ENCODE data around the gene ATAD2B. TPM values are rescaled to one million over a fixed set of nuclear protein-coding genes. Genes with fewer than 3 reads are reported as not detected.
"Not testable (repeated sequence)": the region's sequence is repeated elsewhere in the genome, so short reads cannot be mapped to it uniquely, and the experiment has no call there.

The ATAD2B gene
- polyA plus RNA-seq: 10 to 100 TPM in 1 of 3 donors, 1 to 10 TPM in 2; 6.0 to 17.5 (median 8.4) TPM

- H3K4me1 Mint-ChIP-seq: peaks cover 45 to 60% of the 10 kb centered on the region in 2 donors
- peak within 1 kb of the TSS; percentile 95 to 99 (median 98) for H3K4me3 Mint-ChIP-seq
- peak within 1 kb of the TSS; percentile 97 to 100 (median 99) for H3K27ac Mint-ChIP-seq
- H3K9me3 Mint-ChIP-seq: no peaks in the 10 kb centered on the region
- H3K36me3 Mint-ChIP-seq: peaks cover 0 to 6% (median 0%) of the 10 kb centered on the region in 3 donors
- peaks cover 16 to 18% (median 18%) of the 10 kb centered on the region in 3 donors for H3K27me3 Mint-ChIP-seq (ENCODE audit: low read depth in 3 of 3)
- DNase-seq: peak; percentile 95 to 96 (median 95)
Observed at GRCh38 chr2:23926750-23927571, at the start of gene ATAD2B. Gene ATAD2B, minus strand, starts transcription at chr2:23927123. Its CDS starts 353 bp downstream, at chr2:23926770.

GRCh38 chr2:23967846-23968245 is 40.9 kb upstream of the ATAD2B start:
- Mint-ChIP-seq H3K9me3 (no peaks in the 10 kb centered on the region), H3K4me1 (no peaks in the 10 kb centered on the region), H3K36me3 (peaks cover 0 to under 1% (median 0%) of the 10 kb centered on the region in 3 donors), H3K27ac (no peak overlapping the region), H3K4me3 (no peak overlapping the region), H3K27me3 (ENCODE audit: low read depth in 3 of 3) (no peaks in the 10 kb centered on the region)
- no peak for DNase-seq

DNA sequence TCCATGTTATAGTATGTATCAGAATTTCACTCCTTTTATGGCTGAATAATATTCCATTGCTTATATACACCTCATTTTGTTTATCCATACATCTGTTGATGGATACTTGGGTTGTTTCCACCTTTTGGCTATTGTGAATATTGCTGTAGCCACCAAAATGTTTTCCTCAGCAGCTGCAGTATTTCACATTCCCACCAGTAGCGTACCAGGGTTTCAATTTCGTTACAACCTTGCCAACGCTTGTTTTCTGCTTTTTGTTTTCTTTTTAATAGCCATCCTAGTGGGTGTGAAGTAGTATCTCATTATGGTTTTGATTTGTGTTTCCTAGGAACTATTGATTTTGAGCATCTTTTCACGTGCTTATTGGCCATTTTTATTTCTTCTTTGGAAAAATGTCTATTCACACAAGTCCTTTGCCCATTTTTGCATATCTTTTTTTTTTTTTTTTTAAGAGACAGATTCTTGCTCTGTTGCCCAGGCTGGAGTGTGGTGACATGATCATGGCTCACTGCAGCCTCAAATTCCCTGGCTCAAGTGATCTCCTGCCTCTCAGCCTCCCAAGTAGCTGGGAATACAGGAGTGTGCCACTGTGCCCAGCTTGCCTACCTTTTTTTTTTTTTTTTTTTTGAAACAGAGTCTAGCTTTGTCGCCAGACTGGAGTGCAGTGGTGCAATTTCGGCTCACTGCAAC is 27.5 kb upstream of the ATAD2B start:
- Mint-ChIP-seq H3K27me3 (ENCODE audit: low read depth in 3 of 3) (peaks cover 0 to 2% (median 0%) of the 10 kb centered on the region in 3 donors), H3K36me3 (no peaks in the 10 kb centered on the region), H3K4me3 (no peak overlapping the region), H3K9me3 (no peaks in the 10 kb centered on the region), H3K27ac (no peak overlapping the region), H3K4me1 (peaks cover 1 to 16% of the 10 kb centered on the region in 2 donors)
- DNase-seq: no peak

GRCh38 chr2:23953625-23954024 is 26.7 kb upstream of the ATAD2B start:
- Mint-ChIP-seq H3K27ac (no peak overlapping the region), H3K36me3 (no peaks in the 10 kb centered on the region), H3K9me3 (no peaks in the 10 kb centered on the region), H3K4me3 (no peak overlapping the region), H3K4me1 (peaks cover 1 to 16% of the 10 kb centered on the region in 2 donors), H3K27me3 (ENCODE audit: low read depth in 3 of 3) (peaks cover 0 to 2% (median 0%) of the 10 kb centered on the region in 3 donors)
- no peak for DNase-seq

DNA sequence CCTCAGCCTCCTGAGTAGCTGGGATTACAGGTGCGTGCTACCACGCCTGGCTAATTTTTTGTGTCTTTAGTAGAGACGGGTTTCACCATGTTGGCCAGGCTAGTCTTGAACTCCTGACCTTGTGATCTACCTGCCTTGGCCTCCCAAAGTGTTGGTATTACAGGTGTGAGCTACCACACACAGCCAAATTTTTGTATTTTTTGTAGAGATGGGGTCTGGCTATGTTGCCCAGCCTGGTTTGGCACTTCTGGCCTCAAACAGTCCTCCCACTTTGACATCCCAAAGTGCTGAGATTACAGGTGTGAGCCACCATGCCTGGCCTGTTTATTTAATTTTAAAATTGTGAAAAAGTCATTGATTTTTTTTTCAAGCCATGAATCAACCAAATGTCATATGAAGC is 25.6 kb upstream of the ATAD2B start:
- DNase-seq; H3K36me3 Mint-ChIP-seq; H3K4me3 Mint-ChIP-seq; H3K9me3 Mint-ChIP-seq; H3K27me3 Mint-ChIP-seq (ENCODE audit: low read depth in 3 of 3); H3K27ac Mint-ChIP-seq: not testable (repeated sequence)
- peaks cover 1 to 16% of the 10 kb centered on the region in 2 donors for H3K4me1 Mint-ChIP-seq

DNA sequence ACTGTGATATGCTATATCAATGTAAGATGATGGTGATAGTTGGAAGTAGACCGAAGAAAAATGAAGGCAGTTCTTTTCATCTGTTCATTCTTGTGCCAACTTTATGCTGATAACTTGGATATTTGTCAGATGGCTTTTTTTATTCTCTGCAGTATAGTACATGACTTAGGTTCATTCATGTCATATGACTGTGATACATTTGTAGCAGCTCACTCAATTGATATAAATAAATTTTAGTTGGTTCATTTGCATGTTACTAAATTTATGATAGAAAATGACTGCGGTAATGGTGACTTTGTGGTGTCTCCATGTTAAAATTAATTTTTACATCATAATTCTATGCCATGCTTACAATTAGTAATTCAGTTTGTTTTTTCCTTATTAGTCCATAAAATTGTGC is 20.4 kb upstream of the ATAD2B start:
- Mint-ChIP-seq H3K27ac (peak overlapping the region in 1 of 6 donors; percentile 77), H3K4me3 (no peak overlapping the region), H3K36me3 (no peaks in the 10 kb centered on the region), H3K27me3 (ENCODE audit: low read depth in 3 of 3) (peaks cover 0 to 3% (median 0%) of the 10 kb centered on the region in 3 donors), H3K4me1 (peaks cover 6% of the 10 kb centered on the region in 2 donors), H3K9me3 (no peaks in the 10 kb centered on the region)
- DNase-seq: no peak

GRCh38 chr2:23944976-23945375 is 18.1 kb upstream of the ATAD2B start:
- DNase-seq: no peak
- H3K4me1 Mint-ChIP-seq: peaks cover 20 to 21% of the 10 kb centered on the region in 2 donors
- no peak overlapping the region for H3K4me3 Mint-ChIP-seq
- no peaks in the 10 kb centered on the region for H3K9me3 Mint-ChIP-seq
- peaks cover 2 to 9% (median 2%) of the 10 kb centered on the region in 3 donors for H3K27me3 Mint-ChIP-seq (ENCODE audit: low read depth in 3 of 3)
- H3K36me3 Mint-ChIP-seq: no peaks in the 10 kb centered on the region
- H3K27ac Mint-ChIP-seq: no peak overlapping the region

GRCh38 chr2:23944527-23944926 is 17.6 kb upstream of the ATAD2B start:
- H3K27me3 Mint-ChIP-seq (ENCODE audit: low read depth in 3 of 3): peaks cover 2 to 13% (median 5%) of the 10 kb centered on the region in 3 donors
- H3K4me3 Mint-ChIP-seq: no peak overlapping the region

DNA sequence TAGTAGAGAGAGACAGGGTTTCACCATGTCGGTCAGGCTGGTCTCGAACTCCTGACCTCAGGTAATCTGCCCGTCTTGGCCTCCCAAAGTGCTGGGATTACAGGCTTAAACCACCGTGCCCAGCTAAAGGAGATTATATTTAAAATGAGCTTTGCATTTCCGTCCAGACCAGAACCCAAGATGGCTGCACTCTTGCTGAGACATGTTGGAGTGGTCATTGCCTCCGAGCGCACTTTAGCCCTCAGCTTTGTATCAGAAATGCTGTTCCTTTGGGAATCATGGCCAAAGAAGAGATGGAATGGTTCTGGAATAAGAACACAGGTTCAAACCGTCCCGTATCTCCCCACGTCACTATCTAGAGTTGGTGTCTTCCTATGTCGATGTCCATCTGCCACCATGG is 16.7 kb upstream of the ATAD2B start:
- no peak overlapping the region for H3K4me3 Mint-ChIP-seq
- H3K4me1 Mint-ChIP-seq: peaks cover 27 to 32% of the 10 kb centered on the region in 2 donors
- H3K27ac Mint-ChIP-seq: no peak overlapping the region
- H3K36me3 Mint-ChIP-seq: no peaks in the 10 kb centered on the region
- DNase-seq: no peak
- H3K27me3 Mint-ChIP-seq (ENCODE audit: low read depth in 3 of 3): peaks cover 2 to 17% (median 7%) of the 10 kb centered on the region in 3 donors
- H3K9me3 Mint-ChIP-seq: no peaks in the 10 kb centered on the region

More at GRCh38 chr2:23944527-23944926, 17.6 kb upstream of the ATAD2B start:
- Mint-ChIP-seq H3K4me1 (peaks cover 21 to 23% of the 10 kb centered on the region in 2 donors), H3K36me3 (no peaks in the 10 kb centered on the region), H3K9me3 (no peaks in the 10 kb centered on the region), H3K27ac (peak overlapping the region in 1 of 6 donors; percentile 1)
- no peak for DNase-seq

- Mint-ChIP-seq H3K4me3 (peak overlapping the region in 3 of 5 donors; percentile 4 to 98 (median 31)), H3K4me1 (peaks cover 25 to 33% of the 10 kb centered on the region in 2 donors), H3K9me3 (no peaks in the 10 kb centered on the region), H3K36me3 (no peaks in the 10 kb centered on the region), H3K27me3 (ENCODE audit: low read depth in 3 of 3) (peaks cover 2 to 17% (median 7%) of the 10 kb centered on the region in 3 donors), H3K27ac (no peak overlapping the region)
- DNase-seq: no peak
Observed at GRCh38 chr2:23941644-23942043, 14.7 kb upstream of the ATAD2B start.

- peak overlapping the region; percentile 86 to 98 (median 89) for H3K4me3 Mint-ChIP-seq
- H3K9me3 Mint-ChIP-seq: no peaks in the 10 kb centered on the region
- peak overlapping the region; percentile 75 to 97 (median 91) for H3K27ac Mint-ChIP-seq
- peaks cover 25 to 33% of the 10 kb centered on the region in 2 donors for H3K4me1 Mint-ChIP-seq
- peaks cover 2 to 17% (median 7%) of the 10 kb centered on the region in 3 donors for H3K27me3 Mint-ChIP-seq (ENCODE audit: low read depth in 3 of 3)
- no peak for DNase-seq
- H3K36me3 Mint-ChIP-seq: no peaks in the 10 kb centered on the region
Observed at GRCh38 chr2:23940718-23941620, 14.0 kb upstream of the ATAD2B start.

- Mint-ChIP-seq H3K4me3 (peak within 1 kb of the TSS; percentile 90 to 98 (median 93)), H3K36me3 (no peaks in the 10 kb centered on the region), H3K4me1 (peaks cover 25 to 33% of the 10 kb centered on the region in 2 donors), H3K27me3 (ENCODE audit: low read depth in 3 of 3) (peaks cover 2 to 14% (median 7%) of the 10 kb centered on the region in 3 donors), H3K27ac (peak within 1 kb of the TSS; percentile 80 to 97 (median 92)), H3K9me3 (no peaks in the 10 kb centered on the region)
- DNase-seq: peak; percentile 80 to 84 (median 83)
Observed at GRCh38 chr2:23939987-23940717, 13.2 kb upstream of the ATAD2B start, which contains the start of gene UBXN2A. Gene UBXN2A, plus strand, starts transcription at chr2:23940463. Its CDS starts 17,852 bp downstream, at chr2:23958315.

All from immature natural killer cell (primary cell).